ENCODE measurements around the gene GALNT18.
A peak's percentile ranks its signal among the peaks of the same experiment; 100 is the strongest.

GALNT18 gene

DNA sequence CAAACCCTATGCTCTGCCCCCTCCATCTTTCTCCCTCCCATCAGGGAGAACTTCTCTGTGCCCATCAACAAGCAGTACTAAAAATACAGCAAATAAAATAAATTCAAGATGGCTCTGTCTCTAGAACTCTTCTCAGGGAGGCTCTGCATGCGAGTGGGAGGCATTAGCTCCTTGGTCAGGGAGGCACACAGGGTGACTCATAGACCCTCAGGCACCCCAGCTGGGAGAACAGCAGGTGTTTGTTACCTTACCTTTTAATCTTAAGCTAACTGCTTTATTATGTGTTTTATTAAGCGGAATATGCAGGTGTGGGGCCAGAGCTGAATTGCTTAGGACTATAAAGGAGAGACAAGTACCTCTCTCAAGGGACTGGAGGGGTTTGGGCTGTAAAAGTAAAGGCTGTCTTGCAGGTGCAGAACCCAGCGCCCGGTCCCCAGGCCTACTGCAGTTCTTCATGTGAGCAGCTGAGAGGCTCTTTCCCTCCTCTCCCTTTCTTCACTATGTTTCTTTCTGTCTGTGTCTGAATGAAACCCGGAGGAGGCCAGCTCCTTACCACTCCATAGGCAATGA lies 289.6 kb downstream of the GALNT18 start:
- H3K36me3 ChIP-seq (ENCODE audit: control insufficient read depth in 2 of 2, insufficient read depth in 1 of 2, low read length in 2 of 2), result no peaks in the 10 kb centered on the region
- no peaks in the 10 kb centered on the region for H3K4me1 ChIP-seq (ENCODE audit: control insufficient read depth, insufficient read depth, low read length)
- no peak overlapping the region for H3K4me3 ChIP-seq (ENCODE audit: low read depth, low read length)
- ChIA-PET POLR2A (no interaction called here), CTCF (no interaction called here)
- no peaks in the 10 kb centered on the region for H3K9me3 ChIP-seq (ENCODE audit: control insufficient read depth, insufficient read depth, low read depth, low read length)
- TF ChIP-seq ZIC2 (tag by site-specific recombination; IDR thresholded peaks at IDR 0.05) (0 out of 2 replicates have a peak, but pooled peaks have one; percentile 12), ZNF658 (tag by site-specific recombination; IDR thresholded peaks at IDR 0.05) (no peak), KLF1 (tag by site-specific recombination; IDR thresholded peaks at IDR 0.05) (no peak)
- H3K27ac ChIP-seq (ENCODE audit: extremely low read depth, low read depth, low read length), result no peak overlapping the region

DNA sequence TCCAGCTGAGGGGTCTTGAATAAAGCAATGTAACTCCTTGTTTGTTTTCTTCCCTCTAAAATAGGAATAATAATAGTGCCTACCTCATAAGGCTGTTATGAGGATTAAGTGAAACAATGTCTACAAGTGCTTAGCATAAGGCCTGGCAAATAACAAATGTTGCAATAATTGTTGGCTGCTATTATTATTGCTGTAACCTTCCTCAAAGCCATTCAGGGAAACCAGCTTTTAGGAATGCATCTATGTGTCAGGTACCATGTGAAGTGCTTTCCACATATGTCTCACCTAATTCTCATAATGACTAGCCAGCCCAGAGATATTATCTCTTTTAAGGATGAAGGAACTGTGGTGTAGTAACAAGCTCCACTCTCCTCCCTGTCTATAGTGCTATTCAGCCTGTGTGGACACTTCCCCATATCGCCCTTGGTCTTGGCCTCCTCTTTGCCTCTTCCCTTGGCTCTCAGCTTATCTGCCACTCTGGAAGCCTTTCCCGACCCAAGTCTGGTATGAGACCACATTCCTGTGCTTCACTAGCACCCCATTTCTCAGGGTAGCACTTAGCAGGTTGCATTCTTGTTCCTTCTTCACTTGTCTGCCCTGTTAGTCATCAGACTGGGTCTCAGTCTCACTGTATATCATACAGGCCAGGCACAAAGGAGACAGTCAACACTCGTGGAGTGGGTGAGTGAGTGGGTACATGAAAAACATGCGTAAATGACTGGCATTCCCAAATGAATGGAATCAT lies 292.6 kb downstream of the GALNT18 start:
- Histone ChIP-seq H3K27ac (ENCODE audit: extremely low read depth, low read depth, low read length) (no peak overlapping the region), H3K9me3 (ENCODE audit: control insufficient read depth, insufficient read depth, low read depth, low read length) (no peaks in the 10 kb centered on the region), H3K4me3 (ENCODE audit: low read depth, low read length) (no peak overlapping the region), H3K4me1 (ENCODE audit: control insufficient read depth, insufficient read depth, low read length) (no peaks in the 10 kb centered on the region), H3K36me3 (ENCODE audit: control insufficient read depth in 2 of 2, insufficient read depth in 1 of 2, low read length in 2 of 2) (no peaks in the 10 kb centered on the region)
- CTCF ChIA-PET, result interaction anchor here (0.8 kb wide), 1 partner anchor 953 kb away, joined by 3 read pairs; no protein-coding TSS in a partner anchor
- POLR2A ChIA-PET, result no interaction called here
- TF ChIP-seq ZNF23 (tag by site-specific recombination; IDR thresholded peaks at IDR 0.05; ENCODE audit: borderline replicate concordance) (no peak), ZNF175 (tag by site-specific recombination; IDR thresholded peaks at IDR 0.05) (no peak), ZNF37A (tag by site-specific recombination; IDR thresholded peaks at IDR 0.05) (no peak), ZIC2 (tag by site-specific recombination; IDR thresholded peaks at IDR 0.05) (no peak)
- TF ChIP-seq, protein P1, sequence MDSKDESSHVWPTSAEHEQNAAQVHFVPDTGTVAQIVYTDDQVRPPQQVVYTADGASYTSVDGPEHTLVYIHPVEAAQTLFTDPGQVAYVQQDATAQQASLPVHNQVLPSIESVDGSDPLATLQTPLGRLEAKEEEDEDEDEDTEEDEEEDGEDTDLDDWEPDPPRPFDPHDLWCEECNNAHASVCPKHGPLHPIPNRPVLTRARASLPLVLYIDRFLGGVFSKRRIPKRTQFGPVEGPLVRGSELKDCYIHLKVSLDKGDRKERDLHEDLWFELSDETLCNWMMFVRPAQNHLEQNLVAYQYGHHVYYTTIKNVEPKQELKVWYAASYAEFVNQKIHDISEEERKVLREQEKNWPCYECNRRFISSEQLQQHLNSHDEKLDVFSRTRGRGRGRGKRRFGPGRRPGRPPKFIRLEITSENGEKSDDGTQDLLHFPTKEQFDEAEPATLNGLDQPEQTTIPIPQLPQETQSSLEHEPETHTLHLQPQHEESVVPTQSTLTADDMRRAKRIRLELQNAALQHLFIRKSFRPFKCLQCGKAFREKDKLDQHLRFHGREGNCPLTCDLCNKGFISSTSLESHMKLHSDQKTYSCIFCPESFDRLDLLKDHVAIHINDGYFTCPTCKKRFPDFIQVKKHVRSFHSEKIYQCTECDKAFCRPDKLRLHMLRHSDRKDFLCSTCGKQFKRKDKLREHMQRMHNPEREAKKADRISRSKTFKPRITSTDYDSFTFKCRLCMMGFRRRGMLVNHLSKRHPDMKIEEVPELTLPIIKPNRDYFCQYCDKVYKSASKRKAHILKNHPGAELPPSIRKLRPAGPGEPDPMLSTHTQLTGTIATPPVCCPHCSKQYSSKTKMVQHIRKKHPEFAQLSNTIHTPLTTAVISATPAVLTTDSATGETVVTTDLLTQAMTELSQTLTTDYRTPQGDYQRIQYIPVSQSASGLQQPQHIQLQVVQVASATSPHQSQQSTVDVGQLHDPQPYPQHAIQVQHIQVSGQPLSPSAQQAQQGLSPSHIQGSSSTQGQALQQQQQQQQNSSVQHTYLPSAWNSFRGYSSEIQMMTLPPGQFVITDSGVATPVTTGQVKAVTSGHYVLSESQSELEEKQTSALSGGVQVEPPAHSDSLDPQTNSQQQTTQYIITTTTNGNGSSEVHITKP (tag by site-specific recombination; IDR thresholded peaks at IDR 0.05), result no peak

DNA sequence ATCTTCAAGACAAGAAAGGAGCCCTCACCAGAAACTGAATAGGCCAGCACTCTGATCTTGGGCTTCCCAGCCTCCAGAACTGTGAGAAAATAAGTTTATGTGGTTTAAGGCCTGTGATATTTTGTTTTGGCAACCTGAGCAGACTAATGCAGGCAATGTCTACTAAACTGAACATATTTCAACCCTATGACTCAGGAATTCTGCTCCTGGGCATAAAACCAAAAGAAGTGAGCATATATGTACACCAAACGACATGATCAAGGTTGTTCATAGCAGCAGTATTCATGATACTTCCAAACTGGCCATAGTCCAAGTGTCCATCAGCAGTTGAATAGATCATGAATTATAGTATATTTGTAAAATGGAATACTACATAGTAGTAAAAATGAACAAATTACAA lies 297.7 kb downstream of the GALNT18 start:
- no peak overlapping the region for H3K27ac ChIP-seq (ENCODE audit: extremely low read depth, low read depth, low read length)
- POLR2A ChIA-PET, result no interaction called here
- CTCF ChIA-PET, result interaction anchor here (0.5 to 0.8 kb wide), 3 partner anchors 27 to 643 kb away, joined by 3 read pairs; no protein-coding TSS in a partner anchor
- TF ChIP-seq GLIS1 (tag by site-specific recombination; IDR thresholded peaks at IDR 0.05) (no peak), ZNF324 (tag by site-specific recombination; IDR thresholded peaks at IDR 0.05) (no peak), ZNF146 (tag by site-specific recombination; IDR thresholded peaks at IDR 0.05) (no peak), ZNF777 (tag by site-specific recombination; IDR thresholded peaks at IDR 0.05; ENCODE audit: borderline replicate concordance) (no peak), MZF1 (tag by site-specific recombination; IDR thresholded peaks at IDR 0.05; ENCODE audit: borderline replicate concordance) (no peak), ZNF266 (tag by site-specific recombination; IDR thresholded peaks at IDR 0.05; ENCODE audit: low read depth) (no peak), ZNF133 (tag by site-specific recombination; IDR thresholded peaks at IDR 0.05) (no peak)
- TF ChIP-seq, protein P2, sequence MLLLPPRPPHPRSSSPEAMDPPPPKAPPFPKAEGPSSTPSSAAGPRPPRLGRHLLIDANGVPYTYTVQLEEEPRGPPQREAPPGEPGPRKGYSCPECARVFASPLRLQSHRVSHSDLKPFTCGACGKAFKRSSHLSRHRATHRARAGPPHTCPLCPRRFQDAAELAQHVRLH (tag by site-specific recombination; IDR thresholded peaks at IDR 0.05), result no peak
- TF ChIP-seq, protein P3, sequence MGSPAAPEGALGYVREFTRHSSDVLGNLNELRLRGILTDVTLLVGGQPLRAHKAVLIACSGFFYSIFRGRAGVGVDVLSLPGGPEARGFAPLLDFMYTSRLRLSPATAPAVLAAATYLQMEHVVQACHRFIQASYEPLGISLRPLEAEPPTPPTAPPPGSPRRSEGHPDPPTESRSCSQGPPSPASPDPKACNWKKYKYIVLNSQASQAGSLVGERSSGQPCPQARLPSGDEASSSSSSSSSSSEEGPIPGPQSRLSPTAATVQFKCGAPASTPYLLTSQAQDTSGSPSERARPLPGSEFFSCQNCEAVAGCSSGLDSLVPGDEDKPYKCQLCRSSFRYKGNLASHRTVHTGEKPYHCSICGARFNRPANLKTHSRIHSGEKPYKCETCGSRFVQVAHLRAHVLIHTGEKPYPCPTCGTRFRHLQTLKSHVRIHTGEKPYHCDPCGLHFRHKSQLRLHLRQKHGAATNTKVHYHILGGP (tag by site-specific recombination; IDR thresholded peaks at IDR 0.05), result no peak
- H3K36me3 ChIP-seq (ENCODE audit: control insufficient read depth in 2 of 2, insufficient read depth in 1 of 2, low read length in 2 of 2), result no peaks in the 10 kb centered on the region
- no peaks in the 10 kb centered on the region for H3K4me1 ChIP-seq (ENCODE audit: control insufficient read depth, insufficient read depth, low read length)
- no peak overlapping the region for H3K4me3 ChIP-seq (ENCODE audit: low read depth, low read length)
- H3K9me3 ChIP-seq (ENCODE audit: control insufficient read depth, insufficient read depth, low read depth, low read length), result no peaks in the 10 kb centered on the region
